Ascending aorta (tissue), 2 donors: ENCODE results near the gene PTK6. TPM values are rescaled to one million over a fixed set of nuclear protein-coding genes. Genes with fewer than 3 reads are reported as not detected.

Source experiments
- DNase-seq, 2 donors: peaks; one replicate each; pipeline ENCODE4 v3.0.0-alpha.2; 2019; ENCODE audit warnings: low spot score in 2 of 2
- H3K27ac ChIP-seq, 2 donors: fragments of 200-600 bp; sonication (generic); one replicate each; pipeline ENCODE4 v1.5.1; 2016 to 2017; ENCODE audit warnings: mild to moderate bottlenecking in 1 of 2
- H3K27me3 ChIP-seq: fragments of 200-600 bp; sonication (generic); one replicate; pipeline ENCODE4 v1.5.1; 2017
- H3K36me3 ChIP-seq, 2 donors: fragments of 200-600 bp; sonication (generic); one replicate each; pipeline ENCODE4 v1.5.1; 2016
- H3K4me1 ChIP-seq, 2 donors: fragments of 200-600 bp; sonication (generic); one replicate each; pipeline ENCODE4 v1.5.1; 2016 to 2017; ENCODE audit warnings: mild to moderate bottlenecking in 1 of 2
- H3K4me3 ChIP-seq, 2 donors: fragments of 200-600 bp; sonication (generic); one replicate each; pipeline ENCODE4 v1.5.1; 2016 to 2017; ENCODE audit warnings: mild to moderate bottlenecking in 1 of 2
- H3K9me3 ChIP-seq, 2 donors: fragments of 200-600 bp; sonication (generic); one replicate each; pipeline ENCODE4 v1.5.1; 2016
- intact Hi-C: fragments of 100-400 bp; cut with DNase I; formaldehyde crosslinking; loops from one replicate; pipeline ENCODE4 v1.15.1; 2023
- total RNA-seq: library from RNA; depleted of rRNA; stranded (reverse); fragments of >200 nt; gene quantifications from one replicate; pipeline ENCODE4 v1.1.0, GENCODE V29; 2016
- TF ChIP-seq, protein P1 (sequence below), 3 experiments: fragments of 200-600 bp in 2 of 3; fragments of 450-650 bp in 1 of 3; sonication (generic) in 2 of 3; IDR thresholded peaks; one replicate each; pipeline ENCODE4 v1.5.1; 2016 to 2019; ENCODE audit warnings: antibody characterized with exemption in 3 of 3, mild to moderate bottlenecking in 1 of 3, moderate library complexity in 1 of 3

PTK6 gene
- total RNA-seq, 1 donor from 2014 or later = not detected

DNA sequence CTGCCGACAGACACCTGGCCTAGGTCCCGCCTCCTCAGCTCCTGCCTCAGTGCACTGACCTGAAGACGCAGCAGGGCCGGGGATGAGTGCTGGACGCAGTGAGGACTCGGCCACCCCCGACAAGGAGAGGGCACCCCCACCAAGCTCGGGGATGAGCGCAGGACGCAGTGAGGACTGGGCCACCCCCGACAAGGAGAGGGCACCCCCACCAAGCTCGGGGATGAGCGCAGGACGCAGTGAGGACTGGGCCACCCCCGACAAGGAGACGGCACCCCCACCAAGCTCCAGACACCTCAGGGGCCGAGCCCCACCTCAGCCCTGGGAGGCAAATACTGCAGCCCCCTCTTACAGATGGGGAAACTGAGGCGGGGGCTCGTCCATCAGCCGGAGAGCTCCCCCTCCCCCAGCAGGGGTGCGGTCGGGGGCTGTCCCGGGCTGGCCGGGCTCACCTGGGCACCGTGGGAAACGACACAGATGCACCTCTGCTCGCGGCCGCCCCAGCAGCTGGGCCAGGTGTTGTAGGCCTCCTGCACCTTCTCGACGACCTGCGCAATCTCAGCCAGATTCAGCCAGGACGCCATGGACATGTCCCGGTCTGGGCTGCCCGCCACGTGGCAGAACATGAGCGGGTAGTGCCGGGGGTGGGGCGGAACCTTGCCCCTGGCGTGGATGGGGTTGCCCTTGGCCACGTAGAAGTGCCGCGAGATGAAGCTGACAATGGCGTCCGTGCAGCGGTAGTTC, 29.4 kb upstream of the PTK6 start:
- peaks cover 36 to 48% of the 10 kb centered on the region in 2 donors for H3K36me3 ChIP-seq

DNA sequence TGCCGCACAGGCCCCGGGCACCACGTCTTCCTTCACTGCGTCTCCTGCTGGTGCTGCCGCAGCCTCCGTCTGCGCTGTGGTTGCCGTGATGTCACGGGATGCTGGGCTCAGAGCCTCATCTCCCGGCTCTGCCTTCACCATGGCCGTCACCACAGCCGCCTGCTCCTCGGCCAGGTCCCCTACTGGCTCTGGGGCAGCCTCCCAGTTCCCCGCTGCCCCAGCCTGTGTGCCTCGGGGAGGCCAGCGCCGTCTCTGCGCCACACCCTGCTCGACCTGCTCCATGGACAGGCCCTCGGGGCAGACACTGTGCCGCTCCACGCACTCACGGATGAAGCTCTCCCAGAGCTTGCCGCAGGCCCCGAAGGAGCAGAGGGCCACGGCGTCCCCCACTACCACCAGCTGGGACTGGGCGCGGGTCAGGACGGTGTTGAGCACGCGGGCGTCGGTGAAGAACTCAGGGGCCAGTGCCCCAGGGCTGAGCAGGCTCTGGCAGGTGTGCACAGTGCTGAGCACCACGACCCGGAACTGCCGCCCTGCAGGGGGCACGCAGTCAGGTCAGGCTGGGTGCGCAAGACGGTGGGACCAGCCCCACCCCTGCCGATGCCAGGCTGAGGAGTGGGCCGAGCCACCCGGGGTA, 28.6 kb upstream of the PTK6 start:
- H3K9me3 ChIP-seq = no peaks in the 10 kb centered on the region
- H3K27ac ChIP-seq = no peak overlapping the region
- TF ChIP-seq, protein P1, sequence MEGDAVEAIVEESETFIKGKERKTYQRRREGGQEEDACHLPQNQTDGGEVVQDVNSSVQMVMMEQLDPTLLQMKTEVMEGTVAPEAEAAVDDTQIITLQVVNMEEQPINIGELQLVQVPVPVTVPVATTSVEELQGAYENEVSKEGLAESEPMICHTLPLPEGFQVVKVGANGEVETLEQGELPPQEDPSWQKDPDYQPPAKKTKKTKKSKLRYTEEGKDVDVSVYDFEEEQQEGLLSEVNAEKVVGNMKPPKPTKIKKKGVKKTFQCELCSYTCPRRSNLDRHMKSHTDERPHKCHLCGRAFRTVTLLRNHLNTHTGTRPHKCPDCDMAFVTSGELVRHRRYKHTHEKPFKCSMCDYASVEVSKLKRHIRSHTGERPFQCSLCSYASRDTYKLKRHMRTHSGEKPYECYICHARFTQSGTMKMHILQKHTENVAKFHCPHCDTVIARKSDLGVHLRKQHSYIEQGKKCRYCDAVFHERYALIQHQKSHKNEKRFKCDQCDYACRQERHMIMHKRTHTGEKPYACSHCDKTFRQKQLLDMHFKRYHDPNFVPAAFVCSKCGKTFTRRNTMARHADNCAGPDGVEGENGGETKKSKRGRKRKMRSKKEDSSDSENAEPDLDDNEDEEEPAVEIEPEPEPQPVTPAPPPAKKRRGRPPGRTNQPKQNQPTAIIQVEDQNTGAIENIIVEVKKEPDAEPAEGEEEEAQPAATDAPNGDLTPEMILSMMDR (IDR thresholded peaks at IDR 0.05) = no peak
- peaks cover 44 to 56% of the 10 kb centered on the region in 2 donors for H3K36me3 ChIP-seq
- DNase-seq = no peak
- no peaks in the 10 kb centered on the region for H3K4me1 ChIP-seq
- no peak overlapping the region for H3K4me3 ChIP-seq
- intact Hi-C loops = no loop called here
- H3K27me3 ChIP-seq = no peaks in the 10 kb centered on the region

More for the DNA sequence above, 29.4 kb upstream of the PTK6 start:
- H3K9me3 ChIP-seq = no peaks in the 10 kb centered on the region
- H3K4me1 ChIP-seq = no peaks in the 10 kb centered on the region
- H3K27ac ChIP-seq = no peak overlapping the region
- no peak for DNase-seq
- intact Hi-C loops = no loop called here
- H3K4me3 ChIP-seq = no peak overlapping the region
- TF ChIP-seq, protein P1 (IDR thresholded peaks at IDR 0.05) = no peak
- H3K27me3 ChIP-seq = no peaks in the 10 kb centered on the region

DNA sequence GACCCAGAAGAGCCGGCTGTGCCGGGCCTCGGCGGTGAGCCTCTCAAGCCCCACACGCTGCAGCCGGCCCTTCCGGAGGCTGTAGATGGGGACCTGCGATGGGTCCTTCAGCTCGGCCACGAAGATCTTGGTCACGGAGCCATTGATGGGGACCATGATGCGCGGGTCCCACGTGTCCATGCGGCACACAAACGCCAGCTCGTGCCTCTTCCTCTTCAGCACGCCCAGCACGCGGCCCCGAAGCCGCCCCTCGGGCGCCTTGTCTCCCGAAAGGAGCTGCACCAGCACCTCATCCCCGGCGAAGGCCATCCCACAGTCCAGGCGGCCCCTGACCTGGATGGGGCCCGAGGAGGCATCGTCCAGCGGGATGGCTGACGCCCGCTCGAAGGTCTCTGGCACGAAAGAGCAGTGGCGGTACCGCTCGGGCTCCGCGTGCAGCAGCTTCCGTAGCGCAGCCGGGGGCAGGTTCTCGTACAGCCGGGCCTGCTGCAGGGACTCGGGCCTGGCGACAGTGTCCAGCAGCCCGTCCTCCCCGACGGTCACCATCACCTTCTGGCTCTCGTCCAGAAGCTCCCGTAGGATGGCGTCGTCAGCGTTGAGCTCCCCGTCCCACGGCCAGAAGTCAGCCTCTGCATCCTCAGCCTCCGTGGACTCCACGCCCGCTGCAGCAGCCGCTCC, 28.0 kb upstream of the PTK6 start:
- Histone ChIP-seq H3K36me3 (peaks cover 50 to 62% of the 10 kb centered on the region in 2 donors), H3K4me1 (no peaks in the 10 kb centered on the region), H3K27me3 (no peaks in the 10 kb centered on the region), H3K4me3 (no peak overlapping the region), H3K27ac (no peak overlapping the region), H3K9me3 (no peaks in the 10 kb centered on the region)
- intact Hi-C loops = no loop called here
- no peak for DNase-seq
- TF ChIP-seq, protein P1 (IDR thresholded peaks at IDR 0.05) = no peak

DNA sequence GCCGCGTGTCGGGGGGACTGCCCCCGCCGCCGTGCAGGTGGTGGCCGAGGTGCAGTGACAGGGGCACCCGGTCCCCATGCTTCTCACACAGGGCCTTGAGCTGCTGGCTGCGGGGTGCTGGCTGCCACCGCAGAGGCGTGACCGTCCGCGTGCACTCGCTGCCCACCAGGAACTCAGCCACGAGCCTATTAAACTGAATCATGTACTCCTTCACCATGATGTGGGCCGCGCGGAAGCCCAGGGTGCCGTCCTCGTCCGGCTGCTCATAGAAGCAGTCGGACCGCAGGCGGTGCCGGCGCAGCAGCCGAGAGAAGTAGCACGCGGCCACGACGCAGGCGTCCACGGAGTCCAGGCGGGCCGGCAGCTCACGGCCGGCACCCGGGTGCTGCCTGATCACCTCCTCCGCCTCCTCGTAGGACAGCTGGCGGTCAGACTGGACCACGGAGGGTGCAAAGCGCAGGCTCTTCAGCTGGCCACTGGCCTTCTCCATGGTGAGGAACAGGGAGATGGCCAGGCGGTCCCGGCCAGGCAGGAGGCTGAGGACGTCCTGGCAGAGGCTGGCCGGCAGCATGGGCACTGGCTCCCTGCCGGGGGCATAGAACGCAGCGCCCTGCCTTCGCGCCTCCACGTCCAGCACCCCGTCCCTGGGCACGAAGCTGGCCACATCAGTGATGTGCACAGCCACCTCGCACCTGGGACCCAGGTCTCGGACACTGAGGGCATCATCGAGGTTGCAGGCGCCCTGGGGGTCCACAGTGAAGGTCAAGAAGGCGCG, 27.0 kb upstream of the PTK6 start:
- DNase-seq = no peak
- Histone ChIP-seq H3K27ac (no peak overlapping the region), H3K4me1 (no peaks in the 10 kb centered on the region), H3K27me3 (no peaks in the 10 kb centered on the region), H3K4me3 (no peak overlapping the region), H3K36me3 (peaks cover 55 to 67% of the 10 kb centered on the region in 2 donors), H3K9me3 (no peaks in the 10 kb centered on the region)
- intact Hi-C loops = no loop called here
- TF ChIP-seq, protein P1 (IDR thresholded peaks at IDR 0.05) = no peak

DNA sequence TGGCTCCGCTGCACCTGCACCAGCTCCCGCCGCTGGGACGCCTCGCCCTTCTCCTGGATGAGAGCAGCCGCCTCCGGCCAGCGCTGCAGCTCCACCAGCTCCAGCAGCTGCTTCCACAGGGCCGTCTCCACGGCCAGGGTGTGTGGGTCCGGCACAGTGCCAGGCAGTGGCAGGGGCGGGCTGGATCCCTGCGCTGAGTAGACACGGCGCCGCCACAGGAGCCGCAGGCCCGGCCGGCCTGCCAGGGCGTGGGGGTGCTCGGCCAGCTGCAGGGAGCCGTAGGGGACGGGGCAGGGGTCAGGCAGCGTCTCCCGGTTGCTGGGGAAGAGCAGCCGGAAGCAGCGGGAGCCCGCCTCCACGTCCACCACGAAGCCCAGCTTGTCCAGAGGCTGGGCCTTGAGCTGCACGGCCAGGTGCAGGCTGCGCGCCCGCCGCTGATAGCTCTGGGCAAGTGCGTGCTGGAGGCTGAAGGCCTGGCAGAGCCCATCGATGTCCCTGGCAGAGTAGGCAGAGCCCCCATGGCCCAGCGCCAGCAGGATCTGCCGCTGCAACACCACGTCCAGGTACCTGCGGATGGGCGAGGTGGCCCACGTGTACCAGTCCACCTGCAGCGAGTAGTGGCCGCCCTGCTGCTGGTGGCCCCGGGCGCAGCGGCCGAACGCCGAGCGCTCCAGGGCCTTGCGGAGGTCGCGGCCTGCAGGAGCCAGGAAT, 26.2 kb upstream of the PTK6 start:
- TF ChIP-seq, protein P1 (IDR thresholded peaks at IDR 0.05) = no peak
- Histone ChIP-seq H3K4me3 (no peak overlapping the region), H3K27me3 (no peaks in the 10 kb centered on the region), H3K36me3 (peaks cover 55 to 75% of the 10 kb centered on the region in 2 donors), H3K4me1 (no peaks in the 10 kb centered on the region), H3K9me3 (no peaks in the 10 kb centered on the region), H3K27ac (no peak overlapping the region)
- intact Hi-C loops = no loop called here
- no peak for DNase-seq
